CD4-positive, alpha-beta T cell treated with Interleukin-17A for 4 hours (primary cell): ENCODE results near the gene RRH.
"Not testable (repeated sequence)": the region's sequence is repeated elsewhere in the genome, so short reads cannot be mapped to it uniquely, and the experiment has no call there.

Source experiments
- DNase-seq: peaks from one replicate; pipeline ENCODE4 v3.0.0-alpha.2; 2020; ENCODE audit warnings: mixed read lengths

Gene RRH, protein sequence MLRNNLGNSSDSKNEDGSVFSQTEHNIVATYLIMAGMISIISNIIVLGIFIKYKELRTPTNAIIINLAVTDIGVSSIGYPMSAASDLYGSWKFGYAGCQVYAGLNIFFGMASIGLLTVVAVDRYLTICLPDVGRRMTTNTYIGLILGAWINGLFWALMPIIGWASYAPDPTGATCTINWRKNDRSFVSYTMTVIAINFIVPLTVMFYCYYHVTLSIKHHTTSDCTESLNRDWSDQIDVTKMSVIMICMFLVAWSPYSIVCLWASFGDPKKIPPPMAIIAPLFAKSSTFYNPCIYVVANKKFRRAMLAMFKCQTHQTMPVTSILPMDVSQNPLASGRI

DNA sequence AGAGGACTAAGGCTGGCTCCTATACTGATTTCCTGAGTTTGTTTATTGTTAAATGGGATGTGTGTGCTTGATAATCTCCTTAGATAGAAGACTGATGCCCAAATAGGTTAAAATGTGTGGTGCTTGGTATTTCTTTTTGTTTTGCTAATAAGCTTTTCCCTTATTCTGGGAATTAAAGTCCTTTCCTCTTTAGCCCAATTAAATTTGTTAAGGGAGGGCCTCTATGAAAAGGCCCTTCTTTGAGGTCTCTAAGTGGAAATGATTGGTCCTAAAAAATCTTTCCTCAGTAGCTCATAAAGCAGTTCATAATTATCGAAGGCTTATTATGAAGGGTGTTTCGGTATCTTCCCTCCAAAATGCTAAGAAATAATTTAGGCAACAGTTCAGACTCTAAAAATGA, at the start of gene RRH:
Gene RRH (plus strand): TSS at position 301 of the 400 bp plus-strand sequence. CDS start 56 bp downstream, at position 357.
- no peak for DNase-seq

DNA sequence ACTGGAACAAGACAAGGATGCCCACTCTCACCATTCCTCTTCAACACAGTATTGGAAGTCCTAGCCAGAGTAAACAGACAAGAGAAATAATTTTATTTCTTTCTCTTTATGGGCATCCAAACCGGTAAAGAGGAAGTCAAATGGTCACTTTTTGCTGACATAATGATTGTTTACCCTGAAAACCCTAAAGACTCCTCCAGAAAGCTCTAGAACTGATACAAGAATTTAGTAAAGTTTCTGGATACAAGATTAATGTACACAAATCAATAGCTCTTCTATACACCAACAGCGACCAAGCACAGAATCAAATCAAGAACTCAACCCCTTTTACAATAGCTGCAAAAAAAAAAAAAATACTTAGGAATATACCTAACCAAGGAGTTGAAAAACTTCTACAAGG, 45.7 kb upstream of the RRH start:
- DNase-seq: not testable (repeated sequence)

DNA sequence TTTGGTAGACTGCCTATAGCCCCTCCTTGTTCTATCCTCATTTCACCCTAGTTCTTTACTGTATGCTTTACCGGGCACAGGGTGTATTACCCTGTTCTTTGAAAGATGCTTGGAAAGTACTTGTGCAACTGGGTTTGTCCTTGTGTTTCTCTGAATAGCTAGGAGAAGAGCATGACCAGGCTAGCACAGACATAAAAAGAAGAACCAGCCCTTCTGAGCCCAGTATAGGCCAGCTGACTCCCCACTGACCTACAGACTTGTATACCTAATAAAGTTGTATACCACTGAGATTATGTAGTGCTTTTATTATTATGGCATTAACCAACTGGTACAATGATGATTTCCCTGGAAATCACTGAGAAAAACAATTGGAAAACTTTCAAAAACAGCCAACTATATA, 40.9 kb upstream of the RRH start:
- no peak for DNase-seq

DNA sequence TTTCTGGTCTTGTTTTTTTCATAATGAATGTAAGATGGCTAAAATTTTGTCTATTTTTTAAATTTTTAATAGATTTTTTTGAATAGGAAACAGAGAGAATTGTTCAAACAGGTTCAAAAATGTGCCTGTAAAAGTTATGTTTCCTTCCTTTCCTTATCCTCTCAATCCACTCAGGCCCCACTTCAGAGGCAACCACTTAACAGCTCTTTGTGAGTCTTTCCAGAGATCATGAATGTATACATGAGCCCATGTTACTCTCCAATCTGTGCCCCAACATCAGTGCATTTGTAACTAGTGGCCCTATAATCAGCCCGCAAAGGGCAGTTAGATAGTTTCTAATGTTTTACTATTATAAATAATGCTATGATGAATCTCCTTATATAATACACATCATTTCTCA, 40.0 kb upstream of the RRH start:
- no peak for DNase-seq

DNA sequence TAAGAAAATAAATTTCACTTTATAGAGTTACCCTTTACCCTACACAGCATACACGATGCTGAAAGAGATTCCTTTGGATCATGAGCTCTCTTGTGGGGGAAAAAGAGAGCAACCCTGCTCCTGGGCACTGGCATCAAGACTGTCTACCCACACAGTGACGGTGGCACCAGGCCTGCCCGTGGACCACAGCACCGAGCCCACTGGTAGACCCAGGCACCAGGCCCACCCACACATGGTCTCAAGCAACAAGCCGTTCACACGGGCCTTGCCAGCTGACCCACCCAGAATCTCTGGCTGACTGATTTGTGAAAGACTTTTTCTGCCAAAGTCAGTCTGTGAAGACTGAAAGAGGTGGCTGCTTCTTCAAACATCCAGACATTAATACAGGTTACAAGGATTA, 32.7 kb upstream of the RRH start:
- DNase-seq: no peak

DNA sequence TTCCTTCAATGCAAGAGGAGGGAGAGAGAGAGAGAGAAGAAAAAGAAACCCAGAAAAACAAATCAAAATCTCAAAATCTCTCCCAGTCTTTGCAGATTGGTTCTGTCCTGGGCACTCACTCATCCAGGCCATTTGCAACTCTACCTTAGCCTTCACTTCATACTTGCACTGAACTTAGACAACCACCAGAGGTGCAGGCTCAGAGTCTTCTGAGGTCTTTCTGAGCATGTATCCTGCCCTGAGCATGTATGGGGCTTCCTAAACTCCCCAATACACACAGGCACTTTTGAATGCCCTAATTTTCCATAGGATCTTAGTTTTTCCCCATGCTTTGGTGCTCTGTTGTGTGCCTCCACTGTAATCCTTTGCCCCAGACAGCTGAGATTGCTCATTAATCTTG, 28.9 kb upstream of the RRH start:
- no peak for DNase-seq

DNA sequence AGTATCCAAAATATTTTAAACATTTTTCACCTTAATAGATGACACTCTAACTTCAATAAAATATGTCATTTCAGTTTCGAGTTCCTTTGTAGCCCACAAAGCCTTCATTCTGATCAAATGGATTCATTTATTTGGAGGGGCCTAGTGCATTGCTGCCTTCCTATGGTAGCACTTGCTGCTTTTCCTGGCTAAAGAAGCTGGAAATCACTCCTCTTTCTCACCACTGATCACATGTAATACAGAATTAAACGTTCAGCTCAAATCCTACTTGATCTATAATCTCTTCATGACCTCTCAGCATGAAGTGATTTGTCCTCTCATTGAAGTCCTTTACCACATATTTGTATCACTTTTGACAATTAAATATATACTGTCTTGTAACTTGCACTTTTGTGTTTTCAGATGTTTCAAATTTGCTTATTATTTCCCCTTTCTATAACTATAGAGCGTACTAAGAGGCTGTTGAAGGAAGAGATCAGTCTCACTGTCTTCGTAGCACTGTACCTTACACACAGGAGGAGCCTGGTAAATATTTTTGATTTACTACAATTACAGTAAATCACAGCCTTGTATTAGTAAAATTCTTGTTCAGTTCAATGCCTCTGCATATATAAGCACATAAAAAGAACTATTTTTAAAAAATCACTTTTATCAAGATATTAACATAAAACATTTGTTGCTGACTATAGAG, 26.5 kb upstream of the RRH start:
- no peak for DNase-seq

DNA sequence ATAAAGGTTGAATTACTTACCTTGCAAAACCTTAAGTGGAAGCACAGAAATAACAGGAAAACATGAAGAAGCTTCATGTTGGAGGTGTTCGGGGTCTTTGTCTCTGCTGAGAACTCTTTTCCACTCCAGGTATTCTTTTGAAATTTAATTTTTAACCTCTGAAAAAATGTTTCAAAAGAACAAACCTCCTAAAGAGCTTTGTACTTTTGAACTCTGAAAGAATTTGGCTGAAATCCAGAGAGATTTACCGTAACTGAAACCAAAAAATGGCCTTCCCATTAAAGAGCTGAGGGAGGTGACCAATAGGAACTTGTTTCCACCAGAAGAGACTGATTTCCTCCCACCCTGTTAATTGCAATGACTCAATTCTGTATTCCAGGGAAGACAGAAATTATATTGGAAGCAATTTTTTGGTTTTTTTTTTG, 25.9 kb upstream of the RRH start, which contains the start of gene CFI:
Gene CFI (minus strand): TSS at position 105 of the 425 bp plus-strand sequence. CDS start 28 bp downstream, at position 77.
- no peak for DNase-seq

DNA sequence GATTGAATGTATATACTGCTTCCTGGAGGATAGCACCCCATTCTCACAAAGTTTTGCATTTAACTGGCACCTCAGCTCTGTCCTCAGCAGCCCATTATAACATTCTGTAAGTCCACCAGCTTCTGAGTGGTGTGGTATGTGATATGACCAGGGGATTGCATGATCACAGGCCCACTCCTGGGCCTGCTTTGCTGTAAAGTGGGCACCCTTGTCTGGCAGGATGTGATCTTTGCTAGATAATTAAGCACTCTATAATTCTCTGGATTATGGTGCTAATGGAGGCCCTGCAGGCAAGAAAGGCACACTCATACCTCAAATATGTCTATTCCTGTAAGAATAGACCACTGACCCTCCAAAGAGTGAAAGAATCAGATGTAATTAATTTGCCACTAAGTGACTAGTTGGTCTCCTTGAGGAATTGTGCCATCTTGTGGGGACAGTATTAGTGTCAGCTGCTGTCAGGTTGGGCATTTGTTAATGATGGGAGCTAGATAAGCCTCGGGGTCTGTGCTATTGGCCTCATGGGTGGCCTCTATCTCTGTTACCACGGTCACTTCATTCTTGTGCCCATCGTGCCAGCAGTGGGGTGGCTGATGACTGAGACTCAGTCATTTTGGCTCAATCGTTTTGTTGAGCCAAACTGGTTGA, 23.7 kb upstream of the RRH start:
- DNase-seq: peak; percentile 23

DNA sequence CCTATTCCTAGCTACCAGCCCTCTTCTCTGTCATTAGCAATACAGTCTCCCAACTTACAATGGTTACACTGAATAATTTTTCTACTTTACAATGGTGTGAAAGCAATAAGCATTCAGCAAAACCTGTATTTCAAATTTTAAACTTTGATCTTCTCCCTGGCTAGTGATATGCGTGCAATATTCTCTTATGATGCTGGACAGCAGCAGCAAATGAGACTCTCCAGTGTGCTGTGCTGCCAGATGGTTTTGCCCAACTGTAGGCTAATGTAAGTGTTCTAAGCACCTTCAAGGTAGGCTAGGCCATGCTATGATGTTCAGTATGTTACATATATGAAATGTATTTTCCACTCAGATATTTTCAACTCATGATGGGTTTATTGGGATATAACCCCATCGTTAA, 18.1 kb upstream of the RRH start:
- no peak for DNase-seq

DNA sequence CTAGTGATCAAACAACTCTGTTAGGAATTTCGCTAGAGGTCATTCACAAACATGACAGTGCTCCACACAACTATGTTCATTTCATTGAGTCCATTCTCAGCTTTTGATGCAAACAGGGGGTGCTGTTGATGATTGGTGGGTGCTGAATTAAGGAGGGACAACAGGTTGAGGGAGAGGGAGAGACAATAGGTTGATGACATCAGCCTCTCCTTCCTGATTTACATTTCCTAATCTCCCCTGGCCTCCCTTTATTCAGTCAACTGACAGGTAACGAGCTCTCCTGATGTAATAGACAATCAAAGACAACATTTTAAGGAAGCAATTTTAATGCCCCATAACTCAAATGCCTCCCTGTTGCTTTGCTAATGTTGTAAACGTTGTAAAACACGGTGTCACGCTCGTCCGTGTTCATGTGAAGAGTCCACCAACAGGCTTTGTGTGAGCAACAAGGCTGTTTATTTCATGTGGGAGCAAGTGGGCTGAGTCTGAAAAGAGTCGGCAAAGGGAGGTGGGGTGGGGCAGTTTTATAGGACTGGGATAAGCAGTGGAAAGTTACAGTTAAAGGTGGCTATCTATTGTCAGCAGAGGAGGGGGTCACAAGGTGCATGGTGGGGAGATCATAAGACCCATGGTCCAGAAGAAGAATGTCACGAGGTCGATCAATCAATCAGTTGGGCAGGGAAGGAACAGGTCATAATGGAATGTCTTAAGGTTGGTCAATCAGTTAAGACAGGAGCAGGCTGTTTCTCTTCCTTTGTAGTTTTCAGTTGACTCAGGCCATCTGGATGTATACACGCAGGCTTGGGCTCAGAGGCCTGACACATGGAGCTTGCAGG, 17.0 kb upstream of the RRH start:
- DNase-seq: no peak

DNA sequence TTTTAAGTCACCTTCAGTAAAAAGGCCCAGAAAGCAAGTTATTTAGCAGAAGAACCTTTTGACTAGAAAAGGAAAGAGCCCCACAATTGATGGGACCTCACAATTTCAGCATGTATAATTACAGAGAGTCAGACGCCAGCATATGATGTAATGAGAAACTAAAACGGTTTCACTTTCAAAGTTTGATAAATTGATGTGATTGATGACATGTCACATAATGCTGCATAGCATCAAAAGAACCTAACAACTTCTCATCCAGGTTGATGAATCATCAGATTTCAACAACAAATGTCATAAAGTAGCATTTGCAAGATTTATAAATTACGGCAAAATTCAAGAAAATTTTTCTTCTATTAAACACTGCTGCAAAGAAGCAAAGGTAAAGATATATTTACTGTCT, 16.1 kb upstream of the RRH start:
- DNase-seq: no peak

DNA sequence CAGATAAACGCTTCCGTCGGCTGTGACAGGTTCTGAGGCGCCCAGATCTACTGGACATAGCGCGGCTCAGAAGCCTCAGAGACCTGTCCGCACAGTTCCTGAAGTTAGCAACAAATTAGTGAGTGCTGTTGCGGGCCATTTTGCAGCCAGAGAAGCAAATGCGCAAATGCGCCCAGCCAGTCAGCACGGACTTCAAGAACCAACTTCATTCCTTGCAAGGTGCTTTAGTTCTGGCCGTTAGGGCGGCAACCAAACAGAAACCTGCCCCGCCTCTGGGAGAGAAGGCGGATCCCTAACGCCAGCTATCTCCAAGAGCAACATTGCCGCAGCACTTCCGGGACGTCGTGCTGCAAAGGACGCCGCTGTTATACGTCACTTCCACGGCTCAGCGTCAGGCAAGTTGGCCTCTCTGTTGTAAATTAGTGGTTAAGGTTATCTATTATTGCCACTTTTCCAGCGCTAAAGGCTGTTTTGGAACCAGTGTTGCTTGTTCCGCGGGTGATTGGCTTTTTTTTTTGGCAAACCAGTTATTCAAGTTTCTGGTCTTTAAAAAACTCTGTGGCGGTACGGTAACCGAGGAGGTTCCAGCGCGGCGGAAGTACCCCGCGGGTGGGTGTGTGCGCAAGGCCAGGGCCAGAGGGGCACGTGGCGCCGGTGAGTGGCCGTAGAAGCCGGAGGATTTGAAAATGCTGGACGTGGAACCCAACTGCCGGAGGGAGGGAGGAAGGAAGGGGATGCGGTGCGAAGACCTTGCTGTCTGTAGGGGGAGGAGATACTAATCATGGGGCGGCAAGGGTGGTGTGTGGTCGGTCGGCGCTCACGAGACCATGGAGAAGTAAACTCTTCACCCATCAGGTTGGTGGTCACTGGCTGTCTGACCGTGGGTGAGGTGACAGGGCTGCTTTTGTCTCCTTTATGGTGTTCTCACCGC, 12.4 kb upstream of the RRH start, which contains the start of gene GAR1:
Gene GAR1 (plus strand): TSS at position 612 of the 931 bp plus-strand sequence. CDS start 403 bp downstream, outside the sequence.
- peak; percentile 90 for DNase-seq

DNA sequence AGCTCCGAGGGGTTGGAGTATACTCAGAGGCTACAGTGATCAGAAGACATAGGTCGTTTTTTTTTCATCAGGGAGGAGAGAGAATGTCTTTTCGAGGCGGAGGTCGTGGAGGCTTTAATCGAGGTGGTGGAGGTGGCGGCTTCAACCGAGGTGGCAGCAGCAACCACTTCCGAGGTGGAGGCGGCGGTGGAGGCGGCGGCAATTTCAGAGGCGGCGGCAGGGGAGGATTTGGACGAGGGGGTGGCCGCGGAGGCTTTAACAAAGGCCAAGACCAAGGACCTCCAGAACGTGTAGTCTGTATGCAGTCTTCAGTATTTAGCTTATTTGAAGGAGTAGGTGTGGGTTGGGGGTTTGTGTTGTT, 11.7 kb upstream of the RRH start:
- DNase-seq: peak; percentile 40

DNA sequence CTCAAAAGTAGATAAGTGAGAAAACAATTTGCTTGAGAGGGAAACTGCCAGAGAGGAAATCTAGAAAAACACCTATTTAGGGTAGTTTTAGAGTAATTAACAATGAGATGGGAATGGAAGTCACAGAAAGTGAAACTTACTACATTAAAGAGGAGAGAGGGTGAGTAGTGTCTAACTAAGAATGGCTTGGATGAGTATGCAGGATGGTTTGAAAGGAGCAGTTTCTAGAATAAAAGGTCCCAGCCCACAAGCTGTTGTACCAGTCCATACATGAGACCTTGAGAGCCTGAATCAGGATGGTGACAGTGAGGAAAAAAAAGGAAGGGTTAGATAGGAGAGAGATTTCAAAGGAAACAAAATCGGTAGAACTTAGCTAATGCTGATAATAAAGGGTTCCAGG, 10.9 kb upstream of the RRH start:
- DNase-seq: no peak

DNA sequence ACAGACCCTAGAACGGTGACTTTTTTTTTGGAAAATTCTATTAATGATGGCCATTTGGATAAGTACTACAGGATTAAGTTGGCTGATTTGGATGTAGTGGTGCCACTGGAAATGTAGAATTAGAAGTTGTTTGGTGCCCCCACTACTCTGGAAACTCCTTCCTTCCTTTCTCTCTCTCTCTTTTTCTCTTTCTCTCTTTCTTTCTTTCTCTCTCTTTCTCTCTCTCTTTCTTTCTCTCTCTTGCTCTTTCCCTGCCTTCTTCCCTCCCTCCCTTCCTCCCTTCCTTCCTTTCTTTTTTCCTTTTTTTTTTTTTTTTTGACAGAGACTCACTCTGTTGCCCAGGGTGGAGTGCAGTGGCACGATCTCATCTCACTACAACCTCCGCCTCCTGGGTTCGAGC, 9.5 kb upstream of the RRH start:
- DNase-seq: no peak

DNA sequence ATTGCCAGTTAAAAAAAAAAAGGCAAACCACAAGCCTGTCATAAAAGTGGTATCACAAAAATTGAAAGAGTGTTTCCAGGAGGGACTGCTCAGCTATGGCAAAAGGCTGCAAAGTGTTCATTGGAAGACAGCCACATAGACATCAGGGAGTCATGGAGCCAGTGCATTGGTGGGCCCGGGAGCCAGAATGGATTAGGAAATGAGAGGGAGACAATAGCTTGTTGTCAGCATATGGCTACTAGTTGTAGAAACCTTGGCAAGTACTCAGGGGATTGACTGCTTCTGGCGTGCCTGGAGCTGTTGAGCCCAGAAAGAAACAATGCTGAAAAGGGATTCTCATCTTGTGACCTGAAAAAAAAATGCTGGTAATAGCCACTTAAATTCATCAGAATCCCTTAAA, 7.2 kb upstream of the RRH start:
- no peak for DNase-seq

DNA sequence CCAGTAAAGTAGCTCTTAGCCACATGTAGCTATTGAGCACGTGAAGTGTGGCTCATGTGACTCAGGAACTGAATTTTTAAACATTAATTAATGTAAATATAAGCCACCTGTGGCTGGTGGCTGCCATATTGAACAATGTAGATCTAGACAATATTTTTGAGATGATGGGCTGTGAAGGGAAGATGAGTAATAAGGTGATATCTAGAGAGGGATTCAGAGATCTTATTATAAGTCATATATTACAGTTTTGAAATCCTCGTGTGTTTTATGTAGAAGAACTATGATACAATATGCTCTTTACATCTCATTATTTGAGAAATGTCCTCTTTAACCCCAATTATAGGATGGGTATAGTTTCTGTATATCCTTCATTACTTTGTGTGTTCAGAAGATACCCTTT, 6.6 kb upstream of the RRH start:
- no peak for DNase-seq

DNA sequence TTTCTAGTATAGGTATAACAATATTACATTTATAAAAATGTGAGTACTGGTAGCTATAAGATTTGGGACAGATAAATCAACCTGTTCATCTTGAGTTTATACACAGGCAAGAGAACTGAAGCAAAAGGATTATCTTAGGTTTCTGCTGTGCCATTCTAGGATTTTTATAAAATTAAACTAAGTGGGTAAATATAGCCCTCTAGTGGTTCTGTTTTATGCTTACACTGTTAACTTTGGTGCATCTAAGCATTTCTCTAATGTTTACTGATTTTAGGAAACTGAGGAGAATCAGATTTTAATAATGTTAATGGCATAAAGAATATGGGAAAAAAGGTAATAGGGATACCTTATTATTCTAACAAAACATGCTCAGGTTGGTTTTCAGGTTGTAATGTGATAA, 1.1 kb upstream of the RRH start:
- no peak for DNase-seq

DNA sequence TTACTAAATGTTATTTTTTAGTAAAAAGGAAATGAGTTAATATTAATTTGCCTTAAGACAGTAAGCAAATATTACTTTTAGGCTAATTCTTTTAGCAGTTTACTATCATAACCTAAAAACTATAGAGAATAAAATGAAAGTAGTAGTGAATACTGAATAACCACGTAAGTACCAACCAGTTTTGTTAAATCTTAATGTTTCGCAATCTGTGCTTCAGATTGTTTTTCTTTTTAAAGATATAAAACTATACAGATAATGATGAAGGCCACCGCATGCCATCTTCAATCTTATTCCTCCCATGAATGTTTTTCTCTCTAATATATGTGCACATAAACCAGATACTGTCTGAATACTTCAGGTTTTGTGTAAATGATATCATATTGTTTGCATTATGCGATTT, 6.0 kb downstream of the RRH start:
- no peak for DNase-seq

DNA sequence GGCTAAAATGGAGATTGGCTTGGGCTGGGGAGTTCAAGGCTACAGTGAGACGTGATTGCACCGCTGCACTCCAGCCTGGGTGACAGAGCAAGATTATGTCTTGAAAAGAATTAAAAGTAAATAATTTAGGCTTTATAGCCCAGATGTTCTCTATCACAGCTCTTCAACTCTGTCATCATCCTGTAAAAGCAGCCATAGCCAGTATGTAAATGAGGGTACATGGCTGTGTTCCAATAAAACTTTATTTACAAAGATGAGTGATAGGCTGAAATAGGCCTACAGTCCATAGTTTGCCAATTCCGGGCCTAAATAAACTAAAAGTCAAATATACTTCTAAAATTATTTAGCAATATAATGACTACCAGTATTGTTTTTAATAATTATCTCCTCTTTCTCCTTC, 9.2 kb downstream of the RRH start:
- no peak for DNase-seq
